Mesendoderm (in vitro differentiated cells): ENCODE results near the gene THSD4.

Source experiments
- DNase-seq: peaks from one replicate; pipeline ENCODE4 v3.0.0; 2013
- H2AK5ac ChIP-seq: 2 replicates; pipeline ENCODE4 v1.6.1; 2013; ENCODE audit warnings: low read length, inconsistent platforms
- H2BK120ac ChIP-seq: 2 replicates; pipeline ENCODE4 v1.6.1; 2013; ENCODE audit warnings: low read depth, mild to moderate bottlenecking, low read length, moderate library complexity, mixed read lengths
- H2BK15ac ChIP-seq: replicated peaks from 2 replicates; pipeline ENCODE4 v1.6.1; 2013; ENCODE audit warnings: low read depth, mild to moderate bottlenecking, moderate library complexity
- H2BK5ac ChIP-seq: 2 replicates; pipeline ENCODE4 v1.6.1; 2013; ENCODE audit warnings: low read length, inconsistent platforms
- H3K18ac ChIP-seq: 2 replicates; pipeline ENCODE4 v1.6.1; 2013; ENCODE audit warnings: mild to moderate bottlenecking, low read length, mixed read lengths
- H3K23ac ChIP-seq: one replicate; pipeline ENCODE4 v1.6.1; 2013; ENCODE audit warnings: low read length
- H3K27ac ChIP-seq: 2 replicates; pipeline ENCODE4 v1.5.1; 2013; ENCODE audit warnings: low read depth, mild to moderate bottlenecking, inconsistent platforms, low read length, moderate library complexity
- H3K27me3 ChIP-seq: 2 replicates; pipeline ENCODE4 v1.6.1; 2013; ENCODE audit warnings: low read length, control low read depth, mild to moderate bottlenecking, inconsistent platforms; ENCODE audit not compliant: insufficient read depth, poor library complexity
- H3K36me3 ChIP-seq: 2 replicates; pipeline ENCODE4 v1.6.1; 2013; ENCODE audit warnings: low read length, inconsistent platforms; ENCODE audit not compliant: control insufficient read depth, insufficient read depth
- H3K4ac ChIP-seq: one replicate; pipeline ENCODE4 v1.6.1; 2013; ENCODE audit warnings: low read depth, mild to moderate bottlenecking, low read length, moderate library complexity
- H3K4me1 ChIP-seq: 2 replicates; pipeline ENCODE4 v1.6.1; 2013; ENCODE audit warnings: low read depth, low read length, inconsistent platforms; ENCODE audit not compliant: control insufficient read depth
- H3K4me2 ChIP-seq: 2 replicates; pipeline ENCODE4 v1.6.1; 2013; ENCODE audit warnings: low read length
- H3K4me3 ChIP-seq: 2 replicates; pipeline ENCODE4 v1.5.1; 2013; ENCODE audit warnings: mild to moderate bottlenecking, low read length
- H3K56ac ChIP-seq: one replicate; pipeline ENCODE4 v1.6.1; 2013; ENCODE audit warnings: low read length
- H3K79me1 ChIP-seq: 2 replicates; pipeline ENCODE4 v1.6.1; 2013; ENCODE audit warnings: low read length, inconsistent platforms
- H3K79me2 ChIP-seq: 2 replicates; pipeline ENCODE4 v1.6.1; 2013; ENCODE audit warnings: mild to moderate bottlenecking, low read length; ENCODE audit not compliant: control insufficient read depth, insufficient read depth
- H3K9ac ChIP-seq: 2 replicates; pipeline ENCODE4 v1.6.1; 2013; ENCODE audit warnings: low read length, inconsistent platforms
- H4K5ac ChIP-seq: one replicate; pipeline ENCODE4 v1.6.1; 2013; ENCODE audit warnings: low read length
- H4K8ac ChIP-seq: one replicate; pipeline ENCODE4 v1.6.1; 2013; ENCODE audit warnings: low read depth, mild to moderate bottlenecking, control low read depth, low read length, moderate library complexity
- WGBS: extraction: QIAGEN DNeasy Blood & Tissue Kit; methylation state at CpG from one replicate; pipeline ENCODE4 v1.1.7; 2013; ENCODE audit warnings: low lambda C conversion rate, missing lambda C conversion rate; ENCODE audit not compliant: insufficient coverage; ENCODE audit errors: extremely low coverage; 5-methylcytosine and 5-hydroxymethylcytosine counted together

THSD4 gene

DNA sequence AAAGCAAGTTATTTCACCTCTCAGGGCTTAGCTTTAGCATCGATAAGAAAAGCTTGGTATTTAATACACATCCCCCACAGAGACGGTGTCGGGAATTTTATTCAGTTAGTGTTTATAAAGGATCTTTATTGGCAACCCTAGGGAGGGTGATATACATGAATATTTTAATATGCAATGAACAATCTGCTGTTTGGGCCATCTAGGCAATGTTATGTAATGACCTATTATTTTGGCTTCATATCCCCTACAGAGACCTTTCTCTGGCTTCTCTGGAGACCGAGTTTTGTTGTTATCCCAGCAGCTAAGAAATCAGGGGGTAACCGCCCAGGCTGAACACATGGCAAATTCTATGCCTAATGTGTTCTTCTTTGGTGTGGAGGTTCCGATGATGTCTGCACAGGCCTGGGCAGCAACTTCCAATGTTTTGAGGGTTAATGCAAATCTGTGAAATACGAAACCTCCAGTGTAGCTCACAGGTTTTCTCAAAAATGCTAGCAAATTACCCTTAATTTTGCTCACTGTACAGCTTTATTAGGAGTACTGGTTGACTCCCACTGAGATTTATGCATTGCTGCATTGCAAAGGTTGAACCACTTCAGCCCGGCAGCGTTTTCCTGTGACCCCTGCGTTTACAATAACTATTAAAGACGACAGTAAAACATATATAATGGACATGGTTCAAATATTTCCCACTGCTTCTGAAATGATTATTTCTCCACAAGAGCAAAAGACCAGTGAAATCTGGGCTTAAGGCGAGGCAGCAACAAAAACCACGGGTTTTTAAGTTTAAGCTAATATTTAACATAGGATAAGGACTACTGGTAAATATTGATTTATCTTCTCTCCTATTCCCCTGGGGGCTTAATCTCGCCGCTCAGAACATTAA, 396.8 kb downstream of the THSD4 start:
- Histone ChIP-seq H3K4me1 (no peaks in the 10 kb centered on the region), H3K27me3 (no peaks in the 10 kb centered on the region), H3K79me1 (no peaks in the 10 kb centered on the region), H3K4ac (no peak overlapping the region), H3K79me2 (no peaks in the 10 kb centered on the region), H2BK15ac (no peak overlapping the region), H3K23ac (no peak overlapping the region), H3K18ac (no peak overlapping the region), H2AK5ac (no peak overlapping the region), H4K5ac (no peak overlapping the region), H4K8ac (no peak overlapping the region), H2BK5ac (no peak overlapping the region), H3K56ac (no peak overlapping the region), H3K9ac (no peak overlapping the region), H3K36me3 (no peaks in the 10 kb centered on the region), H3K4me3 (no peak overlapping the region), H2BK120ac (no peak overlapping the region), H3K27ac (no peak overlapping the region), H3K4me2 (no peak overlapping the region)
- no CpG with 5 or more reads among the region's 15 CpGs for WGBS
- no peak for DNase-seq

DNA sequence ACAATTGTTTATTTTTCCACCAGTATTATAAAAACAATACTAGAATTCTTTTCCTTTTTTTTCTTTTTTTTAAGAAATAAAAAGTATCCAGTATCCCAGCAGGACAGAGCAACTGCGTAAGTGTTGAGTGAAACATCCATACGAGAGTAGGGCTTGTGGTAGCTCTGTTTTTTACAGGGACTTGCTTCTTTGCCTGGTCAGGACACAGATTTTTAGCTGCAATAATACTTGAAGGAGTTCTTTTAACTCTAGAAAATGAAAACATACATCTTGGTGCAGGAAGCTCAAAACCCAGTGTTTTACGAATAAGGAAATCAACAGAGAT, 397.4 kb downstream of the THSD4 start:
- Histone ChIP-seq H3K36me3 (no peaks in the 10 kb centered on the region), H3K23ac (no peak overlapping the region), H3K4me1 (no peaks in the 10 kb centered on the region), H3K56ac (no peak overlapping the region), H3K79me2 (no peaks in the 10 kb centered on the region), H2BK120ac (no peak overlapping the region), H3K79me1 (no peaks in the 10 kb centered on the region), H3K4me3 (no peak overlapping the region), H4K8ac (no peak overlapping the region), H3K27ac (no peak overlapping the region), H3K4ac (no peak overlapping the region), H2BK15ac (no peak overlapping the region), H3K18ac (no peak overlapping the region), H4K5ac (no peak overlapping the region), H3K4me2 (no peak overlapping the region), H2BK5ac (no peak overlapping the region), H3K9ac (no peak overlapping the region), H2AK5ac (no peak overlapping the region), H3K27me3 (no peaks in the 10 kb centered on the region)
- DNase-seq = no peak
- no CpG with 5 or more reads among the region's 3 CpGs for WGBS

DNA sequence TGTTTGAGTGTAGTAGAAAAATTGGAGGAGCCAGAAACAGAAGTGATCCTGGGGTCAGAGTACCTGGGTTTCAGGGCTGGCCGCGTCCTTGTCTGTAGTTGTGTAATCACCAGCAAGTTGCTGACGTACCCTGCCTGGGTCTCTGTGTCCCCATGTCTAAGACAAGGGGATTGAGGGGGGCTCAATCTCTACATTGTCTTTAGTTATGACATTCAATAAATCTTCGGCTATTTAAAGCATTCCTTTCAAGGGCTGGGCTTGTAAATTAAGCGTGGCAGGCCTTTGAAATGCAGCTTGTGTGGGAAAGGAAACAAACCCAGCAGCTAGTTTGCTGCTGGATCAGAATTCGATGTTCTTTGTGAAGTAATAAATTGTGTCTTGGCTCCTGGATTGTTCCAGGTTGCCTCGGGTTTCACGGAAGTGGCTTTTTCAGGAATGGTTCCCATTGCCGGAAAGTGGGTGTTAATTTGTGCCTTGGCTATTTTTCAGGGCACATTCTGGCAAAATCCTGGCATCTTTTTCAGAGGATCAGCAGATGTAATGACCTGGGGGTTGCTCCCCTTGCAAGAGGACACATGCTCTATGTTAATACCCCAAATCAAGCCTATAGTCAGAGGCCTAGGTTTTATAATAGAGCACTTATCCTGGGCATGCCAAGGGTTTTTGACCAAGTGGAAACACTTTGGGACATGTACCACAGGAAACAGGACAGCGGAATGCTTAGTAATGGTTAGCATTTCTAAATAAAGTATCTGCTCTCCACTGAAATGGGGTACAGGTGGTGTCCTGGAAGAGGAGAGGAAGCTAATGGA, 400.3 kb downstream of the THSD4 start:
- no peak overlapping the region for H3K27ac ChIP-seq
- no peak overlapping the region for H3K4me3 ChIP-seq
- H2AK5ac ChIP-seq = no peak overlapping the region
- no peak overlapping the region for H2BK15ac ChIP-seq
- no peaks in the 10 kb centered on the region for H3K4me1 ChIP-seq
- WGBS = no CpG with 5 or more reads among the region's 10 CpGs
- H2BK120ac ChIP-seq = no peak overlapping the region
- no peak overlapping the region for H3K4ac ChIP-seq
- H3K36me3 ChIP-seq = no peaks in the 10 kb centered on the region
- no peaks in the 10 kb centered on the region for H3K79me1 ChIP-seq
- H4K8ac ChIP-seq = no peak overlapping the region
- no peak overlapping the region for H2BK5ac ChIP-seq
- no peak overlapping the region for H4K5ac ChIP-seq
- no peak overlapping the region for H3K56ac ChIP-seq
- peak overlapping the region; percentile 66 for H3K18ac ChIP-seq
- H3K27me3 ChIP-seq = no peaks in the 10 kb centered on the region
- no peak overlapping the region for H3K23ac ChIP-seq
- no peaks in the 10 kb centered on the region for H3K79me2 ChIP-seq
- no peak overlapping the region for H3K9ac ChIP-seq
- H3K4me2 ChIP-seq = no peak overlapping the region
- no peak for DNase-seq

DNA sequence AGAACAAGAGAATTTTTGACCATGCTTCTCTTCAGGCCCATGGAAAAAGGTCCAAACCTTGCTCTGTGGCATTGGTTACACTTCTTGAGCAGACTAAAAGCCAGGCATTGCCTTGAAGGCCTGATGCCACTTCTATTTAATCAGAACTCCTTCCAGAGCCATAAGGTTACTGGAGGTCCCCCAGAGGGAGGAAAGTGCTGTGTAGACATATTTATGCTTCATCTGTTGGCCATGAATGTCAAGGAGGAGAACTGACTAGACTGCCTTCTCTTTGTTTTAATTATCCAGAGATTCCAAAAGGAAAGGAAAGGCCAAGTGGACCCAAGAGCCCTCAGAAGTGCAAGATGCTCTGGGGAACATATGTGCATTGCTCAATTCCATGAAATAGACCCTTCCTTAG, 402.5 kb downstream of the THSD4 start:
- Histone ChIP-seq H2BK120ac (no peak overlapping the region), H3K4ac (no peak overlapping the region), H3K9ac (no peak overlapping the region), H3K36me3 (no peaks in the 10 kb centered on the region), H2BK15ac (no peak overlapping the region), H3K18ac (no peak overlapping the region), H2AK5ac (no peak overlapping the region), H3K4me2 (no peak overlapping the region), H3K79me2 (no peaks in the 10 kb centered on the region), H3K23ac (no peak overlapping the region), H4K8ac (no peak overlapping the region), H4K5ac (no peak overlapping the region), H2BK5ac (no peak overlapping the region), H3K56ac (no peak overlapping the region), H3K4me3 (no peak overlapping the region), H3K27ac (no peak overlapping the region), H3K79me1 (no peaks in the 10 kb centered on the region), H3K27me3 (no peaks in the 10 kb centered on the region), H3K4me1 (no peaks in the 10 kb centered on the region)
- DNase-seq = no peak

DNA sequence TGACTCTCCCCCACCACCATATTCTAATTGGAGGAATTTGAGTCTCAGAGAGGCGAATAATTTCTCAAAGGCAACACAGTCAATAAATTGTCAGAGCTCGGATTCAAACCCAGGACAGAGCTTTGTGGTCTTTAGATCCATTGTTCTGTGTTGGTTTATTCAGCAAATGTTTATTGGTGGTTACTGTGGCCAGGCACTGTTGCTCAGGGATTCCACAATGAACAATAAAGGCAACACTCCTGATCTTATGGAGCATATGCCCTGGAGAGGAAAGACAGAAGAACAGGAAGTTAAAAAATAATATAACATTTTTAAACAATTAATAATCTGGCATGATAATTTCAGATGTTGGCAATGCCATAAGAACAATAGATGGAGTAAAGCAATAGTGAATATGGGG, 403.4 kb downstream of the THSD4 start:
- no CpG with 5 or more reads among the region's 2 CpGs for whole genome bisulfite sequencing
- H3K27ac ChIP-seq = no peak overlapping the region
- no peak overlapping the region for H3K4ac ChIP-seq

More for the DNA sequence above, 403.4 kb downstream of the THSD4 start:
- no peak overlapping the region for H3K23ac ChIP-seq
- H2AK5ac ChIP-seq = no peak overlapping the region
- DNase-seq = no peak
- H3K27me3 ChIP-seq = no peaks in the 10 kb centered on the region
- no peaks in the 10 kb centered on the region for H3K79me2 ChIP-seq
- H3K9ac ChIP-seq = no peak overlapping the region
- no peak overlapping the region for H3K4me2 ChIP-seq
- no peak overlapping the region for H2BK15ac ChIP-seq
- H2BK5ac ChIP-seq = no peak overlapping the region
- no peak overlapping the region for H3K4me3 ChIP-seq
- H3K56ac ChIP-seq = no peak overlapping the region
- no peak overlapping the region for H3K18ac ChIP-seq
- H3K79me1 ChIP-seq = no peaks in the 10 kb centered on the region
- H4K5ac ChIP-seq = no peak overlapping the region
- no peak overlapping the region for H2BK120ac ChIP-seq
- no peaks in the 10 kb centered on the region for H3K4me1 ChIP-seq
- H4K8ac ChIP-seq = no peak overlapping the region
- H3K36me3 ChIP-seq = no peaks in the 10 kb centered on the region
